Limb (tissue), 2 donors: Measurements from ENCODE around the gene RIMBP2.

ENCODE experiments used
- DNase-seq, 2 donors: peaks; one replicate each; pipeline ENCODE4 v3.0.0-alpha.2; 2016; ENCODE audit errors: extremely low spot score in 2 of 2

RIMBP2 gene

DNA sequence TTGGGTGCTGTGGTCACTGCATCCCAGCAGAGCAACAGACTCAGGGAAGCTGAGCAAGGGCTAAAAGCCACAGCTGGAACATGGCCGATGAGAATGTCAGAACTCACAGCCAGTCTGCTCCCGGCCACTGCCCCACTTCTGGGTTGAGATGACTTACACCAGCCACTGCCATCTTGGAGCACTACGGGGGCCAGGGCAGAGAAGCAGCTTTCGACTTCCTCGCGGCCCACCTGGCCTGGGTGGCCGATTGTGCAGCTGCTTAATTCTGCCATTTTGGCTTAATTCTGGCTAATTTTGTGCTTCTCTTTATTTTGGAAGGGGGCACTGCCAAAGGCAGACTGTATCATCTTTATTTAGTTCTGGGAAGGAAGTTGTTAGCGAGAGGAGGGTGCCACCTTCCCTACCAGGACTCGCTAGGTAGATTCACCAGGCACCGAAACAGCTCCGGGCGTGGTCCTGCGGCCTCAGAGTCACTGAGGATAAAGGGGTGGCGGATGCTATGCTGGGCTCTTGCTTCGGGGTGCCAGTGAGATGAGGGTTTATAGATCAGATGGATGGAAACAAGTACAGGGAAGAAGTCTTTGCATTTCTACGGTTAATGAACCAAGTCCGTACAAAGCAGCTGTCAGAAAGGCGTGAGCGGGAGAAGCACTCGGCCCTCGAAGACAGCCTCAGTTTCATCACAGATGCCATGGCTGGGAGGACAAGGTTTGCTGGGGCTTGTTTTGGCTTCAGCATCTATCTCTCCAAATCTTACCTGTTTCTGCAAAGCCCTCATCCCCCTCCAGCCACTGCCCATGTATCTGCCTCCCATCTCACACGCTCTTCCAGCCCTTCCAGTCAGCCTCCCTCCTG, 230.6 kb downstream of the RIMBP2 start:
- DNase-seq: no peak

DNA sequence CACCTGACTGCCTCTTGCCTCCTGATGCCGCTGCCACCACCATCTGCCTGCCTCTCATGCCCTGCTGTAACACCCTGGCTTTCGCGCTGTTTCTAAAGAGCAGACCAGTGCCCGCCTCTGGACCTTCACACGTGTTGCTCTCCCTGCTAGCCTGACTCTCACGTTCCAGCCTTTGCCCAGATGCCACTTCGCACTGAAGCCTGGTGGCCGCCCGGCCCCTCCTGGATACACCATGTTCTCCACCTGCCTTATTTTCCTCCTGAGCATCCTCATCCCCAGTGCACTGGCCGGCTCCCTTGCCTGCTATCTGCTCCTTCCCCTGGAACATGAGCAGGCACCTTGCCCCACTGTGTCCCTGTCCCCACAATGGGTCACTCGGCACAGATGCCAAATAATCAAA, 231.9 kb downstream of the RIMBP2 start:
- DNase-seq: no peak

DNA sequence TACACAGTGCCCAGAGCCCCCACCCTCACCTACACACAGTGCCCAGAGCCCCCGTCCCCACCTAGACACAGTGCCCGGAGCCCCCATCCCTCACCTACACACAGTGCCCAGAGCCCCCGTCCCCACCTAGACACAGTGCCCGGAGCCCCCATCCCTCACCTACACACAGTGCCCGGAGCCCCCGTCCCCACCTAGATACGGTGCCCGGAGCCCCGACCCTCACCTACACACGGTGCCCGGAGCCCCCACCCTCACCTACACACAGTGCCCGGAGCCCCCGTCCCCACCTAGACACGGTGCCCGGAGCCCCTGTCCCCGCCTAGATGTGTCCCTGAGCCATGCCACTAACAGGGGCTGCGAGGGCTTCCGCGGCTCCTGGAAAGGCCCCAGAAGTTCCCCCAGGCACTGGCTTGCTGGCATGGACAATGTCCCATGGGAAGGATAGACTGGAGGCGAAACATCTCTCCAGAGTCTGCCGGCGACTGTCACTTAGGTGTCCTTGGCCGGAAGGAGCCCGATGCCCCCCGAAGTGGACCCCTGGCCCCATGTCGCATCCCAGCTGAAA, 232.4 kb downstream of the RIMBP2 start:
- DNase-seq: no peak

DNA sequence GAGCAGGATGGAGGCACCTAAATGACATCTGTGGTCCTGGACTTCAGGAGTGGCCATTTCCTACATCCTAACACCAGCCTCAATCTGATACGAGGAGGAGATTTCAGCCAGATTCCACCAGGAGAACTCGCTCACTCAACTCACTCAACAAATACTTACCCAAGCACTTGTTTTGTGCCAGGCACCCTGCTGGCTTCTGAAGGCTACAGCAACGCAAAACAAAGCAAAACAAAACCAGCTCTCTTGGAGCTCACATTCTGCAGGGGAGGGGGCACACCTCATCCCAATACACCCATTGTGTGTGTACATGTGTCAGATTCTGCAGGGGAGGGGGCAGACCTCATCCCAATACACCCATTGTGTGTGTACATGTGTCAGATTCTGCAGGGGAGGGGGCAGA, 233.7 kb downstream of the RIMBP2 start:
- peak in 1 of 2 donors; percentile 5 for DNase-seq

DNA sequence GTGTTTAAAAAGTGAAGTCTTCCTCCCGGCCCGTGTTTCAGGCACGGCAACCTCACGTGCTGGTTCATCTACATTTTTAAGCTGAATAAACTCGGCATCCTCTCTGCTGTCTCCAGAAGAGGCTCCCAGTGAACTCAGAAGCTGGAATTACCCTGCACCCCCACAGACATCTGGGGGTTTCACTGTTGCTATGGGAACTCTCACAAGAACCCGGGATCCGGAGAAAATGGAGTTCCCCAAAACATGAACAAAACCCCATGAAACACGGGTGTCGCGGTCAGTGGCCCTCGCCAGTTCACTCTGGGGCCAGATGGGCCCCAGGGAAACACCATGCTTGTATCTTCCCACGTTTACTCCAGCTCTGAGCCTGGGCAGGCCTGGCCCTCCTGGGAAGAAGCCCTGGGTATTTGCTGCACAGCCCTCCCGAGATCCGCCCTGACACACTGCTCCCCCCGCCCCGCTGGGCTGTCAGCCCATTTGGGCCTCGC, 234.7 kb downstream of the RIMBP2 start:
- DNase-seq: no peak

DNA sequence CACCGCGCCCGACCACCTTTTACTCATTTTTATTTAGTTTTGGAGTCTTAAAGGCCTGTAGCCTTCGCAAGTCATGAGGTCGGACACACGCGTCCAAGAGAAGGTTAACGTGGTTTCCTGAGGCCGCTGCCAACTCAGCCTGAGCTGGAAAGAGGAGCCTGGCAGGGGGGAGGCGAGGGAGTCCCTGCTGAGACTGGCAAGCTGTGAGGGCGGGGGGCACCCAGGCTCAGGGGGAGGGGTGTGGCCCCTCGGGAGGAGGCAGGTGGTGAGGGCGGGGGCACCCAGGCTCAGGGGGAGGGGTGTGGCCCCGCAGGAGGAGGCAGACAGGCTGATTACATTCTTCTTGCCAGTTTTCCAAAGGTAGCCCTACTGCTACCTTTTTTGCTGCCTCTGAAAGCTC, 235.2 kb downstream of the RIMBP2 start:
- no peak for DNase-seq

DNA sequence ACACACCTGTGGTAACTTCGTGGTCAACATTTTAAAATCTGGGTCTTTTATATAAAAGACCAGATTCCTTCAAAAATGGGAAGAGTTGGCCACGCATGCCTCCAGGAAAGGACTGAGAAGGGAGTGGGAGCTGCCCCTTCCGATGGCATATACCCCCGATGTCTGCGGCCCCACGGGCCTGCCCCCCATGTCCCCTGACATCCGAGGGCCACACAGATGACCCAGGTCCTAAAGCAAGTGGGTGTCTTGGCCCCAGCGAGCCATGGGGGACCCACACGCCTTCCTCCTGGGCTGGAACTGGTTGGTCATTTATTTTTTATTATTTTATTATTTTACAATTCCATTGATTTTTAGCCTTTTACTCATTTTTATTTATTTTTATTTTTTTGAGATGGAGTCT, 235.9 kb downstream of the RIMBP2 start:
- no peak for DNase-seq

DNA sequence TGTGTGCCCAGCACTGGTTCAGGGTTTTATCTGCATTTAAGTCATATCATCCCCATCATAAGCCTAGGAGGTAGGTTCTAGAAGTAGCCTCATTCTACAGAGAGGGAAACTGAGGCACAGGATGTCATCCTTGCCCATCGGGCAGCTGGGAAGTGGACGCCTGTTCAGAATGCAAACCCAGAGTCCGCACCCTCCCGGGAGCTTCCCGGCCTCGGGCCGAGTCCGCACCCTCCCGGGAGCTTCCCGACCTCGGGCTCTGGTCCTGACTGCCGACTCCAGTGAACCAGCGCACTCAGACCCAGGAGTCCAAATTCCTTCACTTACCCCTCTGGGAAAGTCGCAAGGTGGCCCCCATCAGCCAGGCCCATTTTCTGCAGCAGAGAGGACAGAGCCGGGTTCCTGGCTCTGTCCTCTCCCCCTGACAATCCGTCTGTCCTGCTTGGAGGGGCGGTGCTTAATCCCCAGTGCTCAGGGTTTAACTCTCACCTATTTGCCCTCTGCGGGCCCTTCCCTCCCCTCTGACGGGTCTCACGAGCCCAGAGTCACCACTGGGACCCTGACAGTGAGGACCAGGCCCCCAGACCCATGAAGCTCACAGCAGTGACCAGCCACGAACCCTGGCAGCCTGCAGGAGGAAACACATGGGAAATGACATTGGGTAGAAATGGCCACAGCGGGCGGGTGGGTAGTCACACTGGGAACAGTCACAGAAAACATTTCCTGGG, 236.5 kb downstream of the RIMBP2 start:
- no peak for DNase-seq

DNA sequence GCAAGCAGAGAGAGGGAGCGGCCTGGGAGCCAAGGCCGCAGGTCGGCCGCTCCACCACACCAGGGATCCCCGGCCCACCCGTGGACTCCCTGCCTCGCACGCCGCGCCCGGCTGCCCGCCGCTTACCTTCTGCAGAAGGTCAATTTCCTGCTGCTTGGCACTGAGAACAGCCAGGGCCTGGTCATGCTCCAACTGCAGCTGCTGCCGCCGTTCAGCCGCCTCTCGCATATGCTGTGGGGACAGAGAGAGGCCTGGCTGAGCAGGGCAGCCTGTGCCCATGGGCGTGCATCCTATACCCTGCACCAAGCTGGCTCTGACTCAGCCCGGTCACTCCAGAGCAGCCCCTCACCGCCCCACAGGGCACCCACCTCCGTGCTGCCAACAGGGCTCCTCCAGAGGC, 237.3 kb downstream of the RIMBP2 start:
- peak in 1 of 2 donors; percentile 6 for DNase-seq

DNA sequence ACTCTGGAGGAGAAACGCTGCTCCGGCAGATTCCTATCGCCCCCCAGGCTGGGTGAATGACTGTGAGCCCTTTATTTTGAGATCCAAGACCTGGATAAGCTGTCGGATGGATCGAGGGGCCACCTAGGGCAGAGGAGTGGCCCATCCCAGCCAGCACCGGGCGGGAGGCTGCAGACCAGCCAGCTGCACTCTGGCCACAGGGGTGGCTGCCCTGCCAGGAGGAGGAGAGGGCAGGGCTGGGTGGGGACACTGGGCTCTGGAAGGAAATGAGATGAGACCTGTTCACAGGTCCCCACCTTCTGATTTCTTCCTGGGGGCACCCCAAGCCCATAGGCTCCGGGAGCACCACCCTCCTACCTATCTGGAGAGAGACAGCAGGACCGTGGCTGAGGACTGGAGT, 238.4 kb downstream of the RIMBP2 start:
- no peak for DNase-seq

DNA sequence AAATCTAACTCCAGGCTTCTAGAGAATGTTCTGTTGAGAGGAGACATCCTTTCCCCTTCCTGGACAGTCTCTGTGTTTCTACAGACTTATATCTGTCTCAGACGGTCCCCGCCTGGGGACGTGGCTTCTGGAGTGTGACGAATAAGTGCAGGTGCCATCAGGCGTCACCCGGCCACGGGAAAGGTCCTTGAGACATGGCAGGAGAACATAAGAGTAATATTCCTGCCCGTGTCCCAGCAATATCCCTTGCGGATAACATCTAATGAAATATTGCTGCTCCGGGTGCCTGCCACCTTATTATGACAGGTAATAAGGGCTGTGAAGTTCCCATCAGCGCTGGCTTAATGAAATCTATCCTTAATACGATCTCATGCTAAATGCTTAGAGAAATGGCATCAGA, 238.8 kb downstream of the RIMBP2 start:
- no peak for DNase-seq

DNA sequence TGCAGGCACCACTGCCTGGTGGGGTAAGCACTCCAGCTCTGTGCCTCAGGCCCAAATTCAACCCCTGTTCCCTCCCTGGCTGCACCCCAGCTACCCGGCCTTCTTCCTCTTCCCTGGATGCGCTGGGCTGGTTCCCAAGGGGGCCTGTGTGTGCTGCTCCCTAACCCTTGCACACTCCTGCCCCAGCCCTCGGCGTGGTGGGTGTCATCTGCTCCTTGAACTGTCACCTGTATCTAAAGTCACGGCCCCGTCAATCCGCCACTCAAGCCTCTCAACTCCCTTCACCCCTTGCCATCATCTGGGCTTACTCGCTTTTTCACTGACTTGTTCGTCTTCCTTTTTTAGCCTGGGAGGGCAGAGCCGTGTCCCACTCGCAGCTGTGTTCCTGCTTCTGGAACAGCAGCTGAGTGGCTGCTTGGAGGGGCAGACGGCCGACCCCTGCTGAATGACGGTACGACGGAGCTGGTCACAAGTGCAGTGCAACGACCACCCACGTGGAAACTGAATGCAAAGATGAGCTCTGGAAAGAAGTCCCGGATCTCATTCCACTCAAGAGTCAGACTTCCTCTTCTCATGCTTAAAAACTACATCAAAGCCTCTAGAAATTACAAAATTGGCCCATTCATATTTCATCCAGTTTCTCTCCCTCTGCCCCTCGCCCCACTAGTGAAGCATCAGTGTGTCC, 239.5 kb downstream of the RIMBP2 start:
- DNase-seq: no peak

DNA sequence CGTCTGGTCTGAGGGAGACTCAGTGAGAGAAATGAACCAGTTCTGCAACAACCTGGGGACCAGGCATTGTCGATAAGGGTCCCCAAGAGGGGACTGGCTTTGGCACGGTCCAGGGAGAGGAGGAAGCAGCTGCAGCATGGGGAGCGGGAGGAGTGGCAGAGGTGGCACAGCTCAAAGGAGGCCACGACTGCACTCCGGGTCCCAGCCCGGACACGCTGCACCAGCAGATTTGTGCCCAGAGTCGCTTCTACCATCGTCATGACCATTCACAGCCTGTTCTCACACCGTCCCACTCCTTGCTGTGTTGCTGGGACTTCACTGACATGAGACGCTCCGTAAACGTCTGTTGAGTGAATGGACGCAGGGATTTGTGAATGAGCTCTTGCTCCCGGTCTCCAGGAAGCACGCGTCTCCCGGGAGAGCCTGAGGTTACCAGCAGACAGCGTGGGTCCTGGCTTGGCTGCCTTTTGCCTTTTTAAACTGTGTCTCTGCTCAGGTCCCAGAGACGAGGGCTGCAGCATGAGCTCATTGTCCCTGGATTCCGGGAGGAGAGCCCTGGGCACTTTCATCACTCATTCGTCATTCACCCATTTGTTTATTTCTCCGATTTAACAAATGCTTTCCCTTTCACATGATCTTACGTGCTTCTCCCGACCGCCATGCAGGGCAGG, 241.4 kb downstream of the RIMBP2 start:
- no peak for DNase-seq

DNA sequence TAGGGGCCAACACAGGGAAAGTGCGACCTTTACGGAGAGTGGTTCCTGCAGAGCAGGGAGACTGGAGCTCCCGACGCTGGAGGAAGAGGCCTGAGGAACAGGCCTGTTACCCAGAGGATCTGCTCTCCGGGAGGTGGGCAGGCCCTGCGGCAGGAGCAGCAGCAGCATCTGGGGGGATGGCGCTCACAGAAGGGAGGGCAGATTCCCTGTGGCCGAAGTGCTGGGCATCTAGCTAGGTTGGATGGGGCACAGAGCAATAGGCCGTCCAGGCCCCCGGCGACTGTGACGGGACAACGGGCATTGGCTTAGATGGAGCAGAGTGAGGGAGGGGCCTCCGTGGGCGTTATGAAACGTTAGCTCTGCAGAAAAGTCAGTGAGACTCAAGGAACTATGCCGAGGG, 242.8 kb downstream of the RIMBP2 start:
- DNase-seq: no peak

DNA sequence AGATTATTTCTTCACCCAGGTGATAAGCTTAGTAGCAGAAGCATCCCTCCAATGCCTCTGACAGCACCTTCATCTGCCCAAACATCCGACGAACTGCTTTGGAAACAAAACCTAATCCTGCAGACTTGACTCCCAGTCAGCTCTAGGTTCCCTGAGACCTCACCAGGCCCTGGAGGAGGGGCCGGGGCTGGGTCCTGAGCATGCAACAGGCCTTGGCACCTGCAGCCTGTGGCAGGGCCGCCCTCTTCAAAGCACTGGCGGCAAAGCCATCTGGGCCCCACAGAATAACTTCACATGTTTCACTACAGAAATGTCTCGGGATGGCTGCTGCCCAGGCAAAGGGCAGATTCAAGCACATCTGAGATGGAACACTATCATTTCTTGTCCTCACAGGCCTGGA, 245.1 kb downstream of the RIMBP2 start:
- no peak for DNase-seq

DNA sequence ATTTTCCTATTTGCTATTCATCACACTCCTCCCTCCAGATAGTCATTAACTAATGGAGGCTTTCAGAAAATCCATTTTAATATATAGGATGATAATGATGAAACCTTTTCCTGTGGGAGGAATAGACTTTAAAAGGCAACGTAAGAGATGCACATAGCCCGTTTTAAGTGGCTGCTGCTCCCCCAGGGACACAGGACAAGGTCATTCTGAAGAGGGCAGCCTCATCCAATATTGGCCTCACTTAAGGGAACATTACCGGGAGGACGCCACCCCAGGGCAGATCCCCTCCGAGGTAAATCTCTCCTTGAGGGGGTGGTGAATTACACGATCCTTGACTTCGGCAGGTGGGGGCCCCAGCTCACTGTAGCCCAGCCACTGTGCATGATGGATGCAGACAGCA, 246.5 kb downstream of the RIMBP2 start:
- DNase-seq: no peak

DNA sequence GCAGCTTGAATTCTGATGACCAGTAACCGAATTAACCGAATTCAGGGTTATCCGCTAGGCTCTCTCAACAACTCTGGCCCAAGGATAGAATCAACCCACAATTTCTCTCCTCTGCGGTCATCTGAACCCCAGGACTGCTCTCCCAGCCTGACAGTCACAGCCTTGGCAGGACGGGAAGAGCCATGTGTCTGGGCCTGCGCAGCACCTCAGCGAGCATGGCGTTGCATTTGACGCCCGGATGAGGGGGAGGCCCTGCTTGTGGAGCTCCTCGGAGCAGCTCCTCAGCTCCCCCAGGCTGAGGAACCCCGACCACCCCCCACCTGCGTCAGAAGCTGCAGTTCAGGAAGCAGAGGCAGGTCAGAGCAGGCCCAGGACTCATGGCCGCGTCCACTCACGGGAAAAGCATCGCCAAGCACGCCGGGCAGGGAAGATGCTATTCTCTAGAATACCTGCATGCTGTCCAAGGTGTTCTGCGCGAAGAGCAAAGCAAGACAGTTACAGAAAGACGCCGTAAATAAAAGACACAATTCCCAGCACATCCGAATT, 247.3 kb downstream of the RIMBP2 start:
- no peak for DNase-seq

DNA sequence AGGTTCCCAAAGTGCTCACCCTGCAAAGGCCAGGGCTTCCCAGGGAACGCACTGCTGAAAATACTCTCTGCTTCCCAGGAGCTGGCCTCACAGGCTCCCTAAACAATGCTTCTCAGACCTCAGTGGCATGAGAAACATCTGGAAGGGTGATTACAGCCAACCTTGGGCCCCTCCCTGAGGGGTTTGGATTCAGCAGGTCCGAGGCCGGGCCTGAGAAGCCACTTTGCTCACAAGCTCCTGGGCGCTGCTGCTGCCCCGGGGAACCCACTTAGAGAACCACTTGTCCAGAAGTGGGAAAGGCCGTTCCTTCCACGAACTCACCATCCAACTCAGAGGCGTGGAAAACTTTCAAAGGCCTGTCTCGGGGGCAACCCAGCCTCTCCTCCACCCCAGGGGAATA, 247.9 kb downstream of the RIMBP2 start:
- DNase-seq: no peak

DNA sequence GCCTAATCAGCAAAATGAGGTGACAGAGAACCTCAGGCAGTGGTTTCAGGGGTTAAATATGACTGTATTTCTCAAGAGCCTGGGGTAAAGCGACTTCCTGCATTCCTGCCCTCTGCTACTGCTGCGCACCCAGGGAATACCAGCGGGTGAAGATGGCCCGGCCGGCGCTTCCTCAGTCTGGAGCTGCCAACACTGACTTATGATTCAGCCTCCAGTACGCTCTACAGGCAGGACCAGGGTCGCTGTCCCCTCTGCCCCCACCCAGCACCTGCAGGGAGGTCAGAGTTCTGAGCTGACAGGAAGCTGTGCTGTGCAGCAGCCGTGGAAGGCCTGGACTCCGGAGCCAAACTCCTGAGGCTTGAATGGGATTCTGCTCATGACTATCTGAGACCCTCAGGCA, 250.5 kb downstream of the RIMBP2 start:
- no peak for DNase-seq

DNA sequence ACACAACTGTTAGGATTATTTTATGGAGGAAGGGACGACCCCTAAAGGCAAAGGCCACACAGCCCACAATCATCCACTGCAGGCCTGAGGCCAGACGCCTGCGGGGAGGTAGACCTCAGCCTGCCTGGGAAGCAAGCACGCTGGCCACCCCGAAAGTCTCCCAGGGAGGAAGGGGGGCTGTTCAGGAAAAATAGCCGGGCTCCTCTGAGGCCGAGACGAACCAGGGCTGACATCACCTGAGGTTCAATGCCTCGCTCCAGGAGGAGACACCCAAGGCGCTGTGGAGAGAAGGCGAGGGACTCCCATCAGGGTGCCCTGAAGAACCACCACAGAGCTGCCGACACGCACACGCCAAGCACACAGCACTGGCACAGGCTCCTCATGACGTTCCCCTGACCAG, 251.1 kb downstream of the RIMBP2 start:
- no peak for DNase-seq
